NCI-H1694 (cell line): ENCODE results near the gene RASL11A.
"Not testable (repeated sequence)": the region's sequence is repeated elsewhere in the genome, so short reads cannot be mapped to it uniquely, and the experiment has no call there.

Source experiments
- DNase-seq: peaks from one replicate; lab custom pipeline; 2025; lab: John Stamatoyannopoulos, UW

RASL11A gene

DNA sequence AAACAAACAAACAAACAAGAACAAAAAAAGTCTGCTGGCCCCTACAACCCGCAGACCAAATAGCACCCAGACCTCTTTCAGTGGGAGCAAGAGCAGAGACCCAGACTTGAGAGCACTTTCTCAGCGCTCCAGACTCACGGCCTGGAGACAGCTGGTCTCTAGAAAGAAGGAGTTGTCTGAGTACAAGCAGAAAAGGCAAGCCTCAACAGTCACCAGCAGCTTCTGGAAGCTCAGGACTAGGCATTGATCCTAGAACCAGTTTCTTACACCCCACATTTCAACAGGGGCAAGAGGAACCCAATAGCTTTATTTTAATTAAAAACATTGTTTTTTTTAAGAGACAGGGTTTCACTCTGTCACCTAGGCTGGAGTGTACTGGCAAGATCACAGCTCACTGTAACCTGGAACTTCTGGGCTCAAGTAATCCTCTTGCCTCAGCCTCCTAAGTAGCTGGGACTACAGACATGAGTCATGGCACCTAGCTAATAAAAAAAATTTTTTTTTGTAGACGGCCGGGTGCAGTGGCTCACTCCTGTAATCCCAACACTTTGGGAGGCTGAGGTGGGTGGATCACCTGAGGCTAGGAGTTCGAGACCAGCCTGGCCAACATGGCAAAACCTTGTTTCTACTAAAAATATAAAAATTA lies 30.4 kb downstream of the RASL11A start:
- no peak for DNase-seq

DNA sequence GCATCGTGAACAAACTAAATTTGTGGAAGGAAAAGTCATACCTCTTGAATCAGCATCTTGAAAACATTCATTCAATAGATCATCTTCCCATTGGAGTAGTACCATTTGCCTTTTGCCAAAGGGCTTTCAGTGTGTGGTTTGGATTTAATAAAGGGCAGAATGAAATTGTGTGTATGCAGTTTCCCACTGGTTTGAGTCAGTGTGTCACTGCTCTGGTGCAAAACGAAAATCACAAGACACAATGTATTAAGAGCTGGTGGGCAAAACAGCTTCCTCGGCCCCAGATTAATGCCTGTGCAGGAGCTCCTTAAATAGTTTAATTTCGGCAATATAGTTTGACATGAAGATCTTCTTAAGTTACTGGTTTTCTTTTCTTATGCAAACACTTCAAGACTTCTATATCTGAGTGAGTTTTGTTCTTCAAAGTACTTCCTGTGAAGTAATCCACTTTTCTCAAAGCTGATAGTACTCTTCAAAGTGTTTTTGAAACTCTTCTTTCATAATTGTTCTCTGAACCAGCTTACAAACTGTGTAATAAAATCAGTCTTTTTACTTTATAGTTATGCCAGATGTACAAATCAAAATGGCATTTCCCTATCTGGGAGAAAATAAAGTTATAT lies 32.1 kb downstream of the RASL11A start:
- no peak for DNase-seq

DNA sequence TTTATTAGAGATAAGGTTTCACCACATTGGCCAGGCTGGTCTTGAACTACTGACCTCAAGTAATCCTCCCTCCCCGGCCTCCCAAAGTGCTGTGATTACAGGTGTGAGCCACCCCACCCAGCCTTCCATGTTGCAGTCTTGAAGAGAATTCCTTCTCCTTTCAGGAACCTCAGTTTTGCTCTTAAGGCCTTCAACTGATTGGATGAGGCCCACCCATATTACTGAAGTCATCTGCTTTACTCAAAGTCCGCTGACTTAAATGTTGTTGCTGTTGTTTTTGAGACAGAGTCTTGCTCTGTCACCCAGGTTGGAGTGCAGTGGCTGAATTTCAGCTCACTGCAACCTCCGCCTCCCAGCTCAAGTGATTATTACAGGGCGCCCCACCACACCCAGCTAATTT lies 33.5 kb downstream of the RASL11A start:
- no peak for DNase-seq

DNA sequence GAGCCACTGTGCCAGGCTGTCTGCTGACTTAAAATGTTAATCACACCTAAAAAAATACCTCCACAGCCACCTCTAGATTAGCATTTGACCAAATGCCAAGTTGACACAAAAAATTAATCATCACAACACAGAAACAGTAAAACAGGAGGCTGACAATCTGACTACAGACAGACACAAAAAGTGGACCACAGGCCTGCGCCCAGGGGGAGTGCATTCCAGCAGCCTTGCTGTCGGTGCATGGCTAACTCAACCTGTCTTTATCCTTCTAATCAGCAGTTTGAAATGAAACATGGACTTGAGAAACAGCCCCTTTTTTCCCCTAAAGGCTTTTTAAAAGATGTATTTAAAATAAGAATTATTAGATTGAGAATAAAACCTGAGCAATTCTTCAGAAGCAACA lies 34.0 kb downstream of the RASL11A start:
- DNase-seq, result no peak

DNA sequence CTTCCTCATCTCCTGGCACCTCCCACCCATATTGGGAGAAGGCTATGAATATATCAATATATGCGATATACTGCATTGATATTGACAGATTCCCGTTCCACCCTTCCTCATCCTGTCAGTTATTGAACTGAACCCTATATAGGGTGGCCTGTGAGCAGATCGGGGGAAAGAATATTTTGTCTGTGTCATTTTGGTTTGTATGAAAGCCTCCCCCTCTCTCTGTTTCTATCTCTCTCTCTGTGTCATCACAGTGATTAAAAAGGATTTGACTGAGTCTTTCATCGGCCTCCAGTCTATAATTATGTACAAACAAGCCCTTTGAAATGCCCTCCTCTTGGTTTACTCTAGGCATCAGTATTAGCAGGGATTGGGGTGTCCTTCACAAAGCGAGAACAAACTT lies 35.7 kb downstream of the RASL11A start:
- DNase-seq, result no peak

DNA sequence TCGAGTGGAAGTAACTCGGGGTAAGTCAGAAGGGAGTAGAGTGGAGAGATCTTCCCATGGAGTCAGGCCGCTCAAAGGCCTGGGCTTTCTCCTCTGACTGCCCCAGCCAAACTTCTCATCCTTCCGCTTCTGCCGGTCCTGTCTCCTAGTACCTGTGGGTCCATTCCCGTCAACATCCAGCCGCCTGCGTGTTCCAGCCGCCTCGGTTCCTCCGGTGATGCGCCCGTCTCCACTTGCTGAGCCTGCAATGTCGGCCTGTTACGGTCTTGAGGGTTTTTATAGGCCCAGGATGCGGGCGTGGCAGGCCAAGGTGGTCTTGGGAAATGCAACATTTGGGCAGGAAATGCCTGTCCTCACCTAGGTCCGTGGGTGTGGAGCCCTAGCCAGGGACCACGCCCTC lies 38.3 kb downstream of the RASL11A start:
- no peak for DNase-seq

DNA sequence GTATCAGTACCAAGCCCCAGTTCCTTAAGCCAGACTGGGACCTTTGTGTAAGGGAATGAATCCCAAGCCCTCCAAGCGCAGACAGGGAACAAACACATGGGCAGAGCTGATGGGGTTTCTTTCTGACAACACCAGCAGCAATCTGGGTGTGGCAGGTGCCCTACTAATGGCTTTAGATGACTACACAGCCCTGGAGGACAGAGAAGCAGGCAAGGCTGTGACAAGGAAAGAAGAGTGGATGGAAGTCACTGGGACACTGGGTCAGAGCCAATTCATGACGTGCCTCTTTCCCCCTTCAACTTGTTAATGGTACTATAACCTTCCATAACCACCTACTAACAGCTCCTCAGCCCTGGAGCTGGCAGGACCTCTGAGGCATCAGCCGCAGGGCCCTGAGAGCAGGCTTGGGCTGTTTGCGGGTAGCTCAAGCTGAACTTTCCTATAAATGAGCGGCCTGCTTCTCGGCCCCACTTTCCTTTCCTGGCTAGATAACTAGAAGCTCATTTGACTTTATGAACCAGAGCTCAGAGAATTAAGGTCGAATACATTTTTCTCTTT lies 38.9 kb downstream of the RASL11A start:
- no peak for DNase-seq

DNA sequence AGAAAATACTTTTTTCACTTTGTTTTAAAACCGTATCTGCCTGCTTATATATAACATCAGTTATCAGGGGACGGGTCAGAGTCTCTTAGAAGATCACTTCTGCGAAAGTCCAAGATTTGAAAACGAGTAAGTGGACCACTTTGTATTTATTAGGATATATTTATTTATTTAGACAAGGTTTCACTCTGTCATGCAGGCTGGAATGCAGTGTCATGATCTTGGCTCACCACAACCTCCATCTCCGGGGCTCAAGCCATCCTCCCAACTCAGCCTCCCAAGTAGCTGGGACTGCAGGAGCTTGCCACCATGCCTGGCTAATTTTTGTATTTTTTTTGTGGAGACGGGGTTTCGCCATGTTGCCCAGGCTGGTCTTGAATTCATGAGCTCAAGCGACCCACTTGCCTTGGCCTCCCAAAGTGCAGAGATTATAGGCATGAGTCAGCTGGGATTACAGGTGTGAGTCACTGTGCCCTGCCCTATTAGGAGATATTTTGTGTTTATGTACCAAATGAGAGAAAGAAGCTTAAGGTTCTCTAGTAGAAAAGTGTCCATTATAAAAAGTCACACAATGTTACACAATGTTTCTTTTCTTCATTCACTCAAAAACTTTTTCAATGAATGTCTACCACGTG lies 39.5 kb downstream of the RASL11A start:
- no peak for DNase-seq

DNA sequence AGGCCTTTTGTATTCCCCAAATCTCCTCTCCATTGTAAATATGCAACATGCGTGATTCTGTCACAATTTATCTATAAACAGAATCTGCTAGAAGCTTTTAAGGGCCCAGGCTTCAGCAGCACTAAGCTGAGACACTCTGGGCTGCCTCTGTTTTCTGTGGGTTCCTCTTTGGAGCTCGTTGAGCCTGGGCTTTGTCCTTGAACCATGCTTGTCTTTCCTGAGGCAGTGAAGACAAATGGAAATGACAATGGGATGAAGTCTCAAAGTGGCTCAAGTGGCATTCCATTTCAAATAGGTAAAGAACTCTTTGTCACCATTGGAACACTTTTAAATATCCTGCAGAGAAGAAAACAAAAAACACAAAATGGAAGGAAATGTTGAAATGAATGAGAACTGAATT lies 40.3 kb downstream of the RASL11A start:
- no peak for DNase-seq

DNA sequence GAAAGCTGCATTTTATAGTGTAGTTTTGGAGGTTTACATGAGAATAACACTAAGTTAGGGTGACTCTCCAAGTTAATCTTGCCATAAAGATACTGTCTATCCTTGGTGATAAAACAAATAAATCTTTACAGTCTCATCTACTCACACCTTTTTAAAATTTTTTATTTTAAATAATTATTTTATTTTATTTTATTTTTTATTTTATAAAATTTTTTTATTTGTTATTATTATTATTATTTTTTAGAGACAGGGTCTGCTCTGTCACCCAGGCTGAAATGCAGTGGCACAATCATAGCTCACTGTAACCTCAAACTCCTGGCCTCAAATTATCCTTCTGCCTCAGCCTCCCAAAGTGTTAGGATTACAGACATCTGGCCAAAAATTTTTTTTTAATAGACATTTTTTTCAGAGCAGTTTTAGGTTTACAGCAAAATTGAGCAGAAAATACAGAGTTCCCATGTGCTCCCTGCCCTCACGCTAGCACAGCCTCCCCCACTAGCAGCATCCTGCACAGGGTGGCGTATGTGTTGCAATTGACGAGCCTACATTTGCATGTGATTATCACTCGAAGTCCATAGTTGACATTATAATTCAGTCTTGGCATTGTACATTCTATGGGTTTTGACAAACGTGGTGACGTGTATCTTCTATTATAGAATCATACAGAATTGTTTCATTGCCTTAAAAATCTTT lies 41.0 kb downstream of the RASL11A start:
- DNase-seq, result no peak

DNA sequence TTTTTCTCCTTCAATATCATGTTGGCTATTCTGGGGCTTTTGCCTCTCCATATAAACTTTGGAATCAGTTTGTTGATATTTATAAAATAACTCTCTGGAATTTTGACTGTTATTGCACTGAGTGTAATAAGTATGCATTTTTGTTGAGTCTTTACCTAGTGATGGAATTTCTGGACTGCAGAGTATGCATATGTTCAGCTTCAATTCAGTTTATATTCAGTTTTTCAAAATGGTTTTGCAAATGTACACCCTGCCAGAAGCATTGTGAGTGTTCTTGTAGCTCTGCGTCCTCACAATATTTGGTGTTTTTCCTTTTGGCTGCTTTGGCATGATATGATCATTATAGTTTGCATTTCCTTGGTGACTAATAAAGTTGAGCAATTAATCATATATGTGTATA lies 43.1 kb downstream of the RASL11A start:
- DNase-seq, result no peak

DNA sequence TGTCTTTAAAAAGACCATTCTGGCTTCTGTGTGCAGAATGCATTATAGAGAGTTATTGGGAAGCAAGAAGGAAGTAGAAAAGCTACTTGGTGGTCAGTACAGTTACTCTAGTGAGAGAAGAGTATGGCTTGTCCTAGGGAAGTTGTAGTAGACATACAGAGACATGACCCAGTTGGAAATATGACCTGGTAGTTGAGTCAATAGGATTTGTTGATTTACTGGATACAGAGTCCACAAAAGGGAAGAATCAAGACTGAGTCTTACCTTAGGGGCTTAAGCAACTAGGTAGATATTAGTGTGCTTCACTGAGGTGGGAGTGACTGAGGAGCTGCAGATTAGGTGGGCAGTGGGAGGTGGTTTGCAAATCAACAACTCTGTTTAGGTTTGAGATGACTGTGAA lies 48.8 kb downstream of the RASL11A start:
- no peak for DNase-seq

DNA sequence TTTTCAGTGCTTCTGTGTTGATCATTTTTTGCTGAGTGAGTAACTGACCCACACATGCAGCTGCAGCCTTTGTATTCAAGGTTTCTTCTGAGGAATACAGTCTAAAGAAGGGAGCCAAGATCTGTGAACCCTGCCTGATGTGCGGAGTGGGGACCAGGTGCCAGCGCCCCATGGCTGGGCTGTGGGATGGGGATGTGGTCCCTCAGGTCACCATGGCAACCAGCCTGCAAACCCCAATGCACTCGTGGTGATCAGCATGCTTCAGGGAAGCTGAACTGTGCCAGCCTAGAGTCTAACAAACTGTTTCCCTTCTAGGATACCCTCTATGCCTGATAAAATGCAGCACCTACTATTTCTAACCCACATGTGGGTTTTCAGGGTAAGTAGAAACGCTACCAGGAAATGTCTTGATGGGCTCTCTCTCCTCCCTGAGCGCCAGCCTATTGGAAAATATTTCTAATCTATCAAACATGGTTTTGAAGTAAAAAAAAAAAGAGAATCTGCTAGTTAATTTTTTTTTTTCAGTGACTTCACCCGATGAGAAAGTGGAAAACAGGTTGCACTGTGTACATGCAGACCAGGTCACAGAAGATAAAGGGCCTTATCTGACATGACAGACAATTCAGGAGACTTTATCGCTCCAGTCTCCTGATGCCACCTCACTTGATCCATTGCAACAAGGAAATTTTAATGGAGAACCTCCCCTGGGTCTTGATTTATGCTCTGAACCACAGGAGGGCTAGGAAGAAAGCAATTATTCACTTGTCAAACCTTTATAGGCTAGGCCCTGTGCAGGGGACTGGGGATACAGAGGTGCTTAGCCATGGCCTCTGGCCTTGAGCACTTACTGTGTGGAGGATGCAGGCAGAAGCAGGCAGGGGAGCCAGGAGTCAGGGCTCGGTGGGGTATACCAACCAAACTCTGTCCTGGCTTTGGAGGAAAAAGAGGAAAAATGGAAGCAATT lies 51.1 kb downstream of the RASL11A start:
- DNase-seq, result no peak

DNA sequence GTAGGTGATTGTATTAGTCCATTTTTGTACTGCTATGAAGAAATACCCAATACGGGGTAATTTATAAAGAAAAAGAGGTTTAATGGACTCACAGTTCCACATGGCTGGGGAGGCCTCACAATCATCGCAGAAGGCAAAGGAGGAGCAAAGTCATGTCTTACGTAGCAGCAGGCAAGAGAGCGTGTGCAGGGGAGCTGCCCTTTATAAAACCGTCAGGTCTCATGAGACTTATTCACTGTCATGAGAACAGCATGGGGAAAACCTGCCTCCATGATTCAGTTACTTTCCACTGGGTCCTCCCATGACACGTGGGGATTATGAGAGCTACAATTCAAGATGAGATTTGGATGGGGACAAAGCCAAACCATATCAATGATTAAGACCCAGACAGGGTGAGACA lies 51.8 kb downstream of the RASL11A start:
- not testable (repeated sequence) for DNase-seq
